NCI-H446 treated with DMSO at 0.1 percent for 48 hours (cell line): ENCODE measurements around the gene EGFL6.

Experiments
- DNase-seq: peaks from one replicate; lab custom pipeline; 2025; lab: John Stamatoyannopoulos, UW

EGFL6 gene, protein sequence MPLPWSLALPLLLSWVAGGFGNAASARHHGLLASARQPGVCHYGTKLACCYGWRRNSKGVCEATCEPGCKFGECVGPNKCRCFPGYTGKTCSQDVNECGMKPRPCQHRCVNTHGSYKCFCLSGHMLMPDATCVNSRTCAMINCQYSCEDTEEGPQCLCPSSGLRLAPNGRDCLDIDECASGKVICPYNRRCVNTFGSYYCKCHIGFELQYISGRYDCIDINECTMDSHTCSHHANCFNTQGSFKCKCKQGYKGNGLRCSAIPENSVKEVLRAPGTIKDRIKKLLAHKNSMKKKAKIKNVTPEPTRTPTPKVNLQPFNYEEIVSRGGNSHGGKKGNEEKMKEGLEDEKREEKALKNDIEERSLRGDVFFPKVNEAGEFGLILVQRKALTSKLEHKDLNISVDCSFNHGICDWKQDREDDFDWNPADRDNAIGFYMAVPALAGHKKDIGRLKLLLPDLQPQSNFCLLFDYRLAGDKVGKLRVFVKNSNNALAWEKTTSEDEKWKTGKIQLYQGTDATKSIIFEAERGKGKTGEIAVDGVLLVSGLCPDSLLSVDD

DNA sequence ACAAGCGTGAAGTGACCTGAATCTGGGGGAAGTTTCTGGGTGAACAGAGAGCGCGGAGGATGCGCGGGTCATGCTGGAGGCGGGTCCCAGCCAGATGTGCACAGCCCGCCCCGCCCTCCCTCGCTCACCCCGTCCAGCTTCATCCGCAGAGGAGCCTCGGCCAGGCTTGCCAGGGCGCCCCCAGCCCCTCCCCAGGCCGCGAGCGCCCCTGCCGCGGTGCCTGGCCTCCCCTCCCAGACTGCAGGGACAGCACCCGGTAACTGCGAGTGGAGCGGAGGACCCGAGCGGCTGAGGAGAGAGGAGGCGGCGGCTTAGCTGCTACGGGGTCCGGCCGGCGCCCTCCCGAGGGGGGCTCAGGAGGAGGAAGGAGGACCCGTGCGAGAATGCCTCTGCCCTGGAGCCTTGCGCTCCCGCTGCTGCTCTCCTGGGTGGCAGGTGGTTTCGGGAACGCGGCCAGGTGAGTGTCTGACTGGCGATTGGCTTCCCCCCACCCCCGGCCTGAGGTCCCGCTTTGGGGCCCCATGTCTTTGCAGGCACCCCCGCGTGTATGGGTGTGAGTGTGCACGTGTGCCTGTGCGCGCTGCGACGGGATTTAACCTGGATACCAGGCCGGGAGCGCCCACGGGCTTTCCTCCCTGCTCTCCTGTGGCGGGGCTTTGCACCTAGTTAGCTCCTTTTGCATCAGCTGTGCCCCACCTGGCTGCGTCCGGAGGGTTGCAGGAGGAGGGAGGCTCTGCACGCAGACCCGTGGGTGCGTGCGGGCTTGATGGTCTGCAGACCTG is at the start of gene EGFL6:
Gene EGFL6 (plus strand): TSS at position 123 of the 782 bp plus-strand sequence. CDS start 261 bp downstream, at position 384.
- no peak for DNase-seq

DNA sequence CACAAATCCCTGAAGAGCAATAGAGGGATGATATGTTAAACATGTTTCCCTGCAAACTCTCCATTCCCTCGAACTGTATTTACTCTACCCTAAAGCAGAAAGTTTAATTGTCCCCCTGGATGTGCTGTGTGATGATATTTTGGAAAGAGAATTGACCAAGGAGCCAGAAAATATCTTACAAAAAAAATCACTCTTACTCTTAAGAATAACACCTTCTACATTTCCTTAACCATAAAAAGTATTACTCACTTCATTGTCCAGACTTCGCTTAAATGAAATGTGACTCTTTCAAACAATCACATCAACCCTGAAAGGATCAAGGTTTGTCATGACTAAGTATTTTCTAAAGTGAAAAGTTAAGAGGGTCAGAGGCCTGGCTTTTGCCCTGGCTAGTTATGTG is 49.0 kb upstream of the EGFL6 start:
- no peak for DNase-seq

DNA sequence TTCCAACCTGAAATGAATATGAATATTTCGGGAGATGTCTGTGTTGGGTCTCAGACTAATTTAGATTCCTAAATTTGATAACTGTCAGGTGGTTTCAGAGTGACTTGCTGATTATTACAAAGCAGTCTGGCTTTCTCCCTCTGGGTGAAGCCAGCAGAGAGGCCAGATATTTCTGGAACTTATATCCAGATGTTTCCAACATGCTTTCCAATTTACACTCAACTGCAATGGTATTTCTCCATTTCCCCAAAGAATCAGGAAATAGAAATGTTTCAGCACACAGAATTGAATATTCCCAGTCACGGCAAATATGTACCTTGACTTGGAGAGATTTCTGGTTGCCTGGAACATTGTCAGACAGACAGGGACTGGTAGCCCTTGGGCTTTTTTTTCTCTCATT is 48.5 kb upstream of the EGFL6 start:
- no peak for DNase-seq

DNA sequence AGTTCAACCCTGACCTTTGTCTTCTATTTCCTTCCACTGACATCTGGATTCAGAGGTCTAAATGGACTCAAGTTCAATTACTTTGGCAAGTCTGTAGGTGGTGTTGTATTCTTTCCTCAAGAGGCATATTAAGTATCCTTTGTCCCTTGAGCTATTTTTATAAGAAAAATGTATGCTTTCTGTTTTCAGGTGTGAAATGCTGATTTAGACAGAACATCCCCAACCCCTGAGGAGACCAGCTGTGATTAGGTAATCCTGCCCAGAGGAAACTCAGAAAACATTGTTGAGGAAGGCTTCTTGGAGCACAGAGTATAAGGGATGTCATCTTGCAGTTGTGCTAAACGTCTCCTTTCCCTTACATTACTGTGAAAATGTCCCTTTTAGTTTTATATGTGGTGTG is 46.6 kb upstream of the EGFL6 start:
- DNase-seq: no peak

DNA sequence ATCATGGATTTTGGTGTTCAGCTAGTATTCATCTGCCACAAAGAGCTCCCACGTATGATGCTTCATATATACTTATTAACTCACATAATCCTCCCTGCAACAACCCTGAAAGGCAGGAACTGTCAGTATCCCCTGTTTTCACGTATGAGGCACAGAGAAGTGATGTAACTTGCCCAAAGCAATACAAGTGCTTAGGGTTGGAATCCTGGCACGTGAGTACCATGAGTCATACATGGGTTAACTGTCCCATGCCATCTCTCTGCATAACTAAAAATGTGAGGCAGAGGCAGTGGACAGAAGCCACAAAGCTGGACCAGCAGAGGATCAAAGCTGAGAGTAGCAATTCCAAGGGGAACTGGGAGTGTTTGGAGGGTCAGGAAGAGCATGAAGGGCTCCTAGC is 35.7 kb upstream of the EGFL6 start:
- DNase-seq: no peak

DNA sequence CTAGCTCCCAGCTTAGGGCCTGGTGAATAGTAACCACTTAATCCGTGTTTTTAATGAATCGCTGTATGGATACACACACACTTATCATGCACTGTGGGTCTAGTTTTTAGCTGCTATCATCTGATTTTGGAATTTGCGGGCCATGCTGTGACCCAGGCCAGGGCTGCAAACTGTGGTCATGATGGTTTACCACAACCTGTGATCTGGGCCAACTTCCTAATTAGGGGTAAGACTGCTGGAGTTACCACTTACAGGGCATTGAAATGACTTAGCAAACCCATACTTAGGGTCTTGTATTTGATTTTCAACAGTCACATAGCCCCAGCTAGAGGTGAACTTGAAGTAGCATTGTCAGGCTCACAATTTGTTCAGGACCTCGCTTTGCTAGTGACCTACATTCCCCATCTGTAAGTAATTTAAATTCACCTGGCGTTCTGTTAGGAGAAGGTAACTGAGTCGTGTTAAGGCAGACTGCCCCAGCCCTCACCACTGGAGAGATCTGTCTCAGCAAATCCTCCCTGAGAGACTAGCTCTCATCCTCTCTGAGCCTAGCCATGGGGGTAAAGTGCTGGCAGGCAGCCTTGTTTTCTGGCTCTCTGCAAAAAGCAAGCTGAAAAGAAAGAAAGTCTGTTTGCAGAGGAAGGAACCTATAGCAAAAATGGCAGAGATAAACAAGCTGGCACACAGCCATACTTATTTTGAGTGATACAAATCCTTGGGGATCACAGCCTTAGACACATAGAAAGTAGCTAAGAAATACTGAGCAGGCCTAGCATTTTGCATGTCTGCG is 33.8 kb upstream of the EGFL6 start:
- no peak for DNase-seq

DNA sequence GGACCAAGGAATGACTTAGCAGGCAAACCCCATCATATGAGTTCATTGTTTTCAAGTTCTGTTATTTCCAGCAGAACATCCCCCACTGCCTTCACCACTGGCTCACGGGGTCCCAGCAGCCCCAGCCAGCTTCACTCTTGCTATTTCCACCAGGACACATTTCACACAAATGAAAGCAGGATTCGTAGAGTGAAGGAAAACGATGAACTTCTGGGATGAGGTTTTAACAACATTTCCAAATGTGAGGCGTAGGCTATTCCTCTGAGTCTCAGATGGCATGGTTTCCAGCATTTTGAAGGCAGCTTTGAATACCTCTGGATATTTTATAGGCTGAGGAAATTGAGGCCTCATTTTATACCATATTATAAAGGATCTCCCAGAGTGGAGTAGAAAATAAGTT is 32.9 kb upstream of the EGFL6 start:
- DNase-seq: no peak

DNA sequence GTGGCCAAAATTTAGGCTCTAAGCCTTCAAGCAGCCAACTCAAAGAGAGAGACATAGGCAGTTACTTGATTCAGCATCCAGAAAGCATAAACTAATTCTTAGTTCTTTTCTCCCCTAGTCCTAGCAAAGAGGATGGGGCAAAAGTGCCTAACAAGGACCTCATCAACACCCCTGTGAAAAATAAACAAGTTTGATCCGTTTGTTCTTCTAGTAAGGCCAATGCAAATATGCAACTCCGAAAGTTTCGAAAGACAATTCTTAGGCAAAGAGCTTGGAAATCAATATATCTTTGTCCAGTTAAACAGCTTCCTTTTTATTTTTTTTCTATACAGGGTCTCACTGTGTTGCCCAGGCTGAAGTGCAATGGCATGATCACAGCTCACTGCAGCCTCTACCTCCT is 31.0 kb upstream of the EGFL6 start:
- no peak for DNase-seq

DNA sequence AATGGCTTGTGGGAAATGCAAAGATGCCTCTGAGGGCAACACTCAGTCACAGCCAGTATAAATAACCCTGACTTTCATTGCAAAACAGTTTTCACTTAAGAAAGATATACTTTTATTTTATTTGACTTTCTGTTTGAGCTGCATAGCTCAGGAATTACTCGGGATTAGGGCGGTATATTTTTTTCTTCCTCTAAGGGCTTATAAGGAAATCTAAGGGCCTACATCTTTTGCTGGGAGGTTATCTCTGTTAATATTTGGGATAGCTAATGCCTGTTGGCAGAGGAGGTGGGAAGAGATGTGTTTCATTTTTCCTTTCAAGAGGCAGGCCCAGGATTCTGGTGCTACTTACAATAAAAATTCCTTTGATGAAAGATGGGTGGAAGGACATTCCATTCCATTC is 28.8 kb upstream of the EGFL6 start:
- no peak for DNase-seq

DNA sequence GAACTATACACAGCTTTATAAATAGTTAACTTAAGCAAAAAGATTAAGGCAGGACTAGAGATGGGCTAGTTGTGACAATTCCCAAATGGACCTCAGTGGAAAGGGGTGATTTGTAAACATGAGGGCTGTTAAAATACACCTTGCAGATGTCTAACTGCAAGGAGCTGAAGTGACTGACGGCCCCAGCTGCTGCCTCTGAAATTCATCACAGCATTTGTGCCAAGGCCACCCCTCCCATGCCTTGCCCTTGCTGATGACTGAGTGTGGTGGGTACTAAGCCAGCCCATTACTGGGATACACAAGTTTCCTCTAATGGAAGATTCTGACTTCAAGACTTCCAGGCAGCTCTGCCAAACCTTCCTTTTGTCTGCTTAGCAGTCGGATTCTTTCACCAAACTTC is 23.7 kb upstream of the EGFL6 start:
- DNase-seq: no peak

DNA sequence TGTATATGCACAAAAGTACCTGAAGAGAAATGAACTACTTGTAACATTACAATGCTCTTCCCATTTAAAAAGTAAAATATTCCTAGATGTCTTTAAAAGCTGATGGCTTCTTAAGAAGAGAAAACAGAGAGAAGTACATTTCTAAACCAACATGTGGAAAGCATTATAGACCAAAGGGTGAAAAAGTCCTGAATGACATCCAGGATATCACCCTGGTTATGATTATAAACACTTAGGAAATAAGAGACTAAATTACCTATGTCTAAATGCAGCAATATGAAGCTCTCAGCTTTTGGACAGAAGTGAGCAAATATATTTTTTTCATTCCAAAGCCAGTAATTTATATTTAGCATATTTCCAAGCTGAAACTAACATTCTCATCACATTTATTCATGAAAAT is 21.7 kb upstream of the EGFL6 start:
- DNase-seq: no peak

DNA sequence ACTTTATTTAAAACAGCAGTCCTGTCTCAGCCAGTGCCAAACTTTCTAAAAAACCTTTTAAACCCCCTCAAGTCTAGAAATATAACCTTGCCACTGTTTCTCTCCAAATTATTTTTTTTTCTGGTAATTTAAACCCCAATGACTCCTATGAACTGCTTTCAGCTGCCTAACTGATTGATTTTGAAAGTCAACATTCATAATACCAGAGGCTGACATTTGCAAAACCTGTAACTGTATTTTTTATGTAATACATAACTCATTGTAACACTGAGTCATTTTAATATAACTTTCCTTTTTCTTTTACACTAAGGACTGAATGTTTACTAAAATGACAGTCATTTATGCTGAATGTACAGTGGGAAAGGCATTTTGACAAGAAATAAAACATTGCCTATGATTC is 19.1 kb upstream of the EGFL6 start:
- no peak for DNase-seq

DNA sequence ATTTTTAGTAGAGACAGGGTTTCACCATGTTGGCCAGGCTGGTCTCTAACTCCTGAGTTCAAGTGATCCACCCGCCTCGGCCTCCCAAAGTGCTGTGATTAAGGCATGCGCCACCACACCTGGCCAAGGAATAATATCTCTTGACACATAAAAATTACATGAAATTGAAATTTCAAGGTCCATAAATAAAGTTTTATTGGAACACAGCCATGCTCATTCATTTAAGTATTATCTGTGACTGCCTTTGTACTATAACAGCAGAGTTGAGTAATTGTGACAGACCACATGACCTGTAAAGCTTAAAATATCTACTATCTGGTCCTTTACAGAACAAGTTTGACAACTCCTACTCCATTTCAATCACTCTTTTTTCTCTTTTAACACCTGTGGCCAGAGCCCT is 17.8 kb upstream of the EGFL6 start:
- DNase-seq: no peak

DNA sequence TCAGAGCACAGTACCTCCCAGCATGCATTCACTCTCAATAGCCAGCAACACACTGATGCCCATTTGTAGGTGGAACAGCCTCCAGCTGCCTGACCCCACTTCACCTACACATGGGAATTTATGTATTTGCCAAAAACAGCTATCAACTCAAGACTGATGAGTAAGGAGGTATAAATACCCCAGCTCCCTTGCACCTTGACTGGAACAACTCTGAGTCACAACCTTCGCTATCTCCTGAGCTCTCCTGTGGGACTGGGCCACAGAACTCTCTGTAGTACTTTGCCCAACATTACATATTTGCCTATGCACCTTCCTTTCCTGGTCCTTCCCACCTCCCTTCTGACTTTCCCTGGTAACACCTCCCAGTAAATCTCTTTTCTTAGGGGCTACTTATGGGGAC is 16.5 kb upstream of the EGFL6 start:
- DNase-seq: no peak

DNA sequence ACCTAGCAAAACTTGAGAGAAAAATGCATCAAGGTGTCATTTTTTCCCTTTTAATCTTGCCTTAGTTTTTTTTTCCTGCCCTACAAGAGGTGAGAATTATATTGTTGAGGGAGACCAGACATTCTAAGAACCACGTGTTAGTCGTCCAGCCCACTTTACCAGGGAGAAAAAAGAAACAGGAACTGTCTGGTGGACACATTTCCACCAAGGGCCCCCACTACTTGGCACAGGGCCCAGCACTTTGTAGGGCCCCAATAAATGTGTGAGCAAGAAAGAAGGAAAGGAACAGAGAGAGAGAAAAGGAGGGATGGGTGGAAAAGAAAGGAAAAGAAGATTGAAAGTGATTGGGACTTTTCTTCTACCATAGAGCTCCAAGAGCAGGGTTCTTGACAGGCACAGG is 3.9 kb upstream of the EGFL6 start:
- no peak for DNase-seq

DNA sequence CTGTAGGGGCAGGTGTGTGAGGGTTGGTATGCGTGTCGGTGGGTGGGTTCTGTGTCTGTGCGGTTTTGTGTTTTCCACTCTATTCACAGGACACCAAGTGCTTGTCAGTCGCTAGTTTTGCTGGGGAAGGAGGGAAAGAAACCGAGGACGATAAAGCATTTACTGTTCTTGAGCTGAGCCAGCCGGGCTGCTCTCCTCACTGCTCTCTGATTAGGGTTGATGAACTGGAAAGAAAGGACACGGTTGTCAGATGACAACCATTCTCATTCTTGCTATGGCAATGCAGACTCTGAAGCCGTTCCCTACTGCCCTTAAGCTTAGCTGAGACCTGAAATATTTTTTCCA is 832 bp downstream of the EGFL6 start:
- DNase-seq: no peak

DNA sequence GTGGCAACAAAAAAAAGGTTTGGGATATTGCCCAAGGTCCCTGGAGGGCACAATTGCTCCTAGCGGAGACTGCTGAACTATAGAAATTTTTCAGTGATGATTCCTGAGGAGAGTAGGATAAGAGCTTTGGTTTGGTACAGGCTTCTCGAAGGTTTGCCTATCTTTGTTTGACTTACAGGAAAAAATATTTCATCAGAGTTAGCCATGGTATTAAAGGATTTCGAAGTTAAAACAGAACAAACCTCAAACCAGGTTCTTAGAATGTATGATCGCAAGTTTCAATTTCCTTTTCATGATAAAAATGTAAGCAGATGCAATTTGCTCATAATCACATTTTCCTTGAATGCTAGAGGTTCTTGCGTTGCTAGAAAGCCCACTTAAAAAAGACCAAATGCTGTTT is 1.7 kb downstream of the EGFL6 start:
- DNase-seq: no peak

DNA sequence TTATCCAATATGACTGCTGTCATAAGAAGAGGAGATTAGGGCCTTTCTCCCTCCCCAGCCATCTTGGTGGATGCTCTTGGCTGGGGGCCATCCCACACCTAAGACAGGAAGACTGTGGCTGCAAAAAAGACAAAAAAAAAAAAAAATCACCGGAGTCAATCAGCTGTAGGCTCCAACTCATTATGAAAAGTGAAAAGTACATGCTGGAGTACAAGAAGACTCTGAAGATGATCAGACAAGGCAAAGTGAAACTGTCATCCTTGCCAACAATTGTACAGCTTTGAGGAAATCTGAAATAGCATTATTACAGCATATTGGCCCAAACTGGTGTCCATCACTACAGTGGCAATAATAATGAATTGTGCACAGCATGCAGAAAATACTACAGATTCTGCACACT is 5.2 kb downstream of the EGFL6 start:
- DNase-seq: no peak

DNA sequence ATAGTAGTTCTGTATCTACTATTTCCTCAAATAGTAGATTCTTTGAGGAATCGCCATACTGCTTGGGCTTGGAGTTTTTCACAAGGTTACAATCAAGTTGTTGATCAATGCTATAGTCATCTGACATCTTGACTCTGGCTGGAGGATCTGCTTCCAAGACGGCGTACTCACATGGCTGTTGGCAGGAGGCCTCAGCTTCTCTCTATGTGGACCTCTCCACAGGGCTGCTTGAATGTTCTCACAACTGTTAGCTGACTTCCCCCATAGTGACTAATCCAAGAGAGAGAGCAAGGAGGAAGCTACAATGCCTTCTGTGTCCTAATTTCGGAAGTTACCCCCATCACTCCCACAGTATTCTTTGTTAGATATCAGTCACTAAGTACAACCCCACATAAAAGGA is 10.3 kb downstream of the EGFL6 start:
- DNase-seq: no peak

DNA sequence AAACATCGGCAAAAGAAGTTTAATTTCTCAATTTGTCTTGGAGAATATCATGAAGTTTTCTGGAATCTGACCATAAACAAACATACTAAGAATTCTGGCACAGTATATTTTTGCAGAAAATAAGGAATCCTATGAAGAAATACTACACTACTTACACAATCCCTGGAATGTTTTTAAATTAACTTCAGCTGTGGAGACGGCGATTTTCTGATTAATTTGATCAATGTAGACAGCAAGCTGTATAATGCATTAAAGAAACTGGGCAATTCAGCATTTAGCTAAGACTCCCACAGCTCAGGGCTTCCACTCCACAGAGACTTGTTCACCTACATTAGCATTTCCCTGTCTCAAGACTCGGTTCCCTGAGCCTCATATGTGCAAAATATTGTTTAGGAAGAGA is 12.2 kb downstream of the EGFL6 start:
- DNase-seq: no peak

DNA sequence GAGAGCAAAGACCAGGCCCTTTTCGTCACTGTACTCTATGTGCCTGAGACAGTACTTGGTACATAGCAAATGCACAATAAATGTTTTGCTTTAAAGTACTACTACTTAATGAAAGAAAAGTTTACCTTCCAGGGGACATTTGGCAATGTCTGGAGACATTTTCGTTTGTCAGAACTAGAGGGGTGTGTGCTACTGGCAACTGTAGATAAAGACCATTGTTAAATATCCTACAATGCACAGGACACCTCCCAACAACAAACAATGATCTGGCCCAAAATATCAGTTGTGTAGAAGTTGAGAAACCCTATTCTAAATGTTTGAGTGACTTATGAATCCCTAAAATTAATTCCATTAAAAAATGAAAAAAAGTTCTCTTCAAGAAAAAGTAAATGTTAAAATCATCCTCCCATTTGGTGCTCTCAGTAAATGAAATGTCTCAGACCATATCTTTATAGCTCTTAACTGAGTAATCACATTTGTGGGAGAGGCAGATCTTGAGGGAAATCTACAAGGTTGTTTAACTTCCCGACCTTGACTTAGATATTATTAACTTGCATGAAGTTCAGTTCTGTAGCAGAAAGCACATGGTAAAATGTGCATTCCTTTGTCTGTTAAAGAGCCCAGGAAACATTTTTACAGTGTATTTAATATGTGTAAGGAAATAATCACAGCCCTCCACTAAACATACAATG is 18.5 kb downstream of the EGFL6 start:
- no peak for DNase-seq

DNA sequence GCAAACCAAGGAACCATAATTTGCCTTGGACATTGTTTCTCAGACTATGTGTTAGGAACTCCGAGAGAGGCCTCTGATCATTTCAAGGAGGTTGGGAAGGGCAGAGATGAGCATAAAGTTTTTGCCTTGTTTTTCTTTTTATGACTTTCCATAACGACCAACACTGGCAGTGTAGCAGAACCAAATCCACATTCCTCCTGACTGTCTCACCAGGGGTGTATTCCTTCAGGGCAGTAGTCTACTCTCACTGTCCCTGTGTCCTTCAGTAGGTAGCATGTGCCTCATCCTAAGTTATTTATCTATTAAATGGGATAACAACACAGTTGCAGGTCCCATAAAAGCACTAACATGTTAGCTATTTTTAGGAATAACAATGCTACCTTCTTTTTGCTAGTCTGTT is 20.8 kb downstream of the EGFL6 start:
- no peak for DNase-seq
